Endothelial cell (in vitro differentiated cells): ENCODE results near the gene SEC11C. TPM values are rescaled to one million over a fixed set of nuclear protein-coding genes. Genes with fewer than 3 reads are reported as not detected.

ENCODE experiments used
- DNase-seq: peaks from one replicate; pipeline ENCODE4 v3.0.0; 2021; ENCODE audit warnings: low spot score
- H3K27ac Mint-ChIP-seq: one replicate; pipeline ENCODE4 v1.8.0; 2021; ENCODE audit warnings: mixed read lengths, inconsistent platforms; ENCODE audit not compliant: unreplicated experiment
- H3K27me3 Mint-ChIP-seq: one replicate; pipeline ENCODE4 v1.8.0; 2021; ENCODE audit warnings: mild to moderate bottlenecking, moderate library complexity, mixed read lengths, inconsistent platforms; ENCODE audit not compliant: unreplicated experiment
- H3K36me3 Mint-ChIP-seq: one replicate; pipeline ENCODE4 v1.8.0; 2021; ENCODE audit warnings: mild to moderate bottlenecking, low read depth, mixed read lengths, inconsistent platforms; ENCODE audit not compliant: unreplicated experiment
- H3K4me1 Mint-ChIP-seq: one replicate; pipeline ENCODE4 v1.8.0; 2021; ENCODE audit warnings: mild to moderate bottlenecking, mixed read lengths, inconsistent platforms; ENCODE audit not compliant: unreplicated experiment
- H3K4me3 Mint-ChIP-seq: one replicate; pipeline ENCODE4 v1.8.0; 2021; ENCODE audit warnings: mild to moderate bottlenecking, mixed read lengths, inconsistent platforms; ENCODE audit not compliant: unreplicated experiment
- H3K9me3 Mint-ChIP-seq: one replicate; pipeline ENCODE4 v1.8.0; 2021; ENCODE audit warnings: mixed read lengths, inconsistent platforms; ENCODE audit not compliant: unreplicated experiment
- total RNA-seq: library from RNA; stranded (reverse); fragmentation: NEBNext Ultra II Directional; extraction: Animal tissue kit (Norgen Biotek cat#: 25700); gene quantifications from one replicate; pipeline ENCODE4 v1.2.1, GENCODE V29; 2021; ENCODE audit not compliant: unreplicated experiment
- TF ChIP-seq, protein P1 (sequence below): fragments of 200-600 bp; sonication (generic); IDR thresholded peaks from one replicate; pipeline ENCODE4 v1.5.0; 2021; ENCODE audit warnings: antibody characterized with exemption; ENCODE audit not compliant: unreplicated experiment

SEC11C gene
- total RNA-seq, 1 donor from 2014 or later = 24.6 TPM

DNA sequence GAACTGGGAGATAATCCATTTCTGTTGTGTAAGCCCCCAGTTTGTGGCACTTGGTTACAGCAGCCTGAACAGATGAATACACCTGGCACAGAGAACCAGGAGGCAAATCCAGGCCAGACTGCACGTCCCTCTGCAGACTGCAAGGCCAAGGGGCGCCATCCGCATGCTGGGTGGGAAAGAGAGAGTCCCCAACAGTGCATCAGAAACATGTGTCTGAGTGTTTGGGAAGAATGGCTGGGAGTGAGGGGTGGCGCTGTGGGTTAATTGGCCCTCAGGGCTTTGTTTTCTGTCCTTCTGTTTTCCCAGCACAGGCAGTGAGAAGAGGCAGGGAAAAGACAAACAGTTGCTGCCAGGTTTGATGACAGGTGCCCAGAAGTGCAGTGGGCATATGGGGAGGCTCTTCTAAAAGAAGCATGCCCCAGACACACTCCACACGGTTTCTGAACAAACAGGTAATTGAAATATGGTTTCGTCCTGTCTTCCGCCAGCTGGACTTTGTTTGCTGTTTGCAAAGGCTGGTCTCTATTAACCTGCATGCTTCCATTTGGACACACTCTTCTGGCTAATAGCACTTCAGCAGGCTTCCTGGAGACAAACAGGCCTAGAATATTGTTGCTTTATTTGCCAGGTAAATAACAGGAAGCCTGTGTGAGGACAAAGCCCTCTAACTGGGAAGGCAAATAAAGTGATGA lies 43.4 kb upstream of the SEC11C start:
- no peaks in the 10 kb centered on the region for H3K9me3 Mint-ChIP-seq
- H3K4me3 Mint-ChIP-seq = no peak overlapping the region
- peaks cover 2% of the 10 kb centered on the region for H3K27me3 Mint-ChIP-seq
- DNase-seq = no peak
- TF ChIP-seq, protein P1, sequence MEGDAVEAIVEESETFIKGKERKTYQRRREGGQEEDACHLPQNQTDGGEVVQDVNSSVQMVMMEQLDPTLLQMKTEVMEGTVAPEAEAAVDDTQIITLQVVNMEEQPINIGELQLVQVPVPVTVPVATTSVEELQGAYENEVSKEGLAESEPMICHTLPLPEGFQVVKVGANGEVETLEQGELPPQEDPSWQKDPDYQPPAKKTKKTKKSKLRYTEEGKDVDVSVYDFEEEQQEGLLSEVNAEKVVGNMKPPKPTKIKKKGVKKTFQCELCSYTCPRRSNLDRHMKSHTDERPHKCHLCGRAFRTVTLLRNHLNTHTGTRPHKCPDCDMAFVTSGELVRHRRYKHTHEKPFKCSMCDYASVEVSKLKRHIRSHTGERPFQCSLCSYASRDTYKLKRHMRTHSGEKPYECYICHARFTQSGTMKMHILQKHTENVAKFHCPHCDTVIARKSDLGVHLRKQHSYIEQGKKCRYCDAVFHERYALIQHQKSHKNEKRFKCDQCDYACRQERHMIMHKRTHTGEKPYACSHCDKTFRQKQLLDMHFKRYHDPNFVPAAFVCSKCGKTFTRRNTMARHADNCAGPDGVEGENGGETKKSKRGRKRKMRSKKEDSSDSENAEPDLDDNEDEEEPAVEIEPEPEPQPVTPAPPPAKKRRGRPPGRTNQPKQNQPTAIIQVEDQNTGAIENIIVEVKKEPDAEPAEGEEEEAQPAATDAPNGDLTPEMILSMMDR = no peak
- no peaks in the 10 kb centered on the region for H3K36me3 Mint-ChIP-seq
- peaks cover 4% of the 10 kb centered on the region for H3K4me1 Mint-ChIP-seq
- no peak overlapping the region for H3K27ac Mint-ChIP-seq

DNA sequence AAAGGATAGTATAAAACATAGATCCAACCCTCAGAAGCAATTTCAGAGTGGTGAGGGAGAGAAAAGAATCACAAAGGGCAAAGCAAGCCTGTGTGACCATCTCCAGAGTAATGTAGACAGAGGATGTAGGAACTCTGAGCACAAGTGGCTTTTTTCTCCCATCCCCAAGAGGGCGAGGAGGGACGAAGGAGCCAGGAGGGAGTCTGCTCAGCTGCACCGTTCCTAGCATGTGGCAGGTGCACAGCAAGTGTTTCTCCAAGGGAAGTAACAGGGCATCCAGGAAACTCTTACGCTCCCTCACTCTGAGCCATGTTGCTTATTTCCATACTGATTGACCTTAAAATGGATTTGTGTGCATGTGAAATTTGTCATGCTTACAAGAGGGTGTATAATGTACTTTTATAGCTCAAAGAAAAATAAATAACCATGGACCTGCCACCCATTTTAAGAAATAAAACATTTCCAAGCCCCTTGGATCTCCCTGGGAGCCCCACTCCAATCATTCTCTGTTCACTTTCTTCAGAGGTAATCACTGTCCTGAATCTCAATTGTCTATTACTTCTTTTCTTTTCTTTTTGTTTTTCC lies 37.8 kb upstream of the SEC11C start:
- H3K4me3 Mint-ChIP-seq = no peak overlapping the region
- no peak for DNase-seq
- H3K4me1 Mint-ChIP-seq = peaks cover 4% of the 10 kb centered on the region
- H3K36me3 Mint-ChIP-seq = no peaks in the 10 kb centered on the region
- peaks cover 2% of the 10 kb centered on the region for H3K27me3 Mint-ChIP-seq
- no peak overlapping the region for H3K27ac Mint-ChIP-seq
- H3K9me3 Mint-ChIP-seq = no peaks in the 10 kb centered on the region
- TF ChIP-seq, protein P1 = no peak

GRCh38 chr18:59109375-59109774 lies 30.3 kb upstream of the SEC11C start:
- TF ChIP-seq, protein P1 = no peak

DNA sequence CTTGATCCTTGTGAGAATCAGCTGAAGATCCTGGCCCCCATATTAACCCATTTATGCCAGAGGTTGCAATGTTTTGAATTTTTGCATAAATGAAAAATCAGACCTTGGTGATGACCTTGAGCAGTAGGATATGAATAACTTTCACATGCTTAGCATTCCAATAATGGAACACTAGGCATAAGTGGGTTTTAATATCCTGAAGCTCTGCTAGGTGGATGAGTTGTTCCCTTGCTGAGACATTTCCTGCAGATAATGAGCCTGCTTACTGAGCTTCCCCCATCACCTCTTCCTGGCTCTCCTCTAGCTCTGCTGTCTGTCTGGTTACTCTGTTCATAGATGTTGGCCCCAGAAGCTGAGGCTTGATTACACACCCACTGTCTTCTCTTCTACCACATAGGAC lies 25.5 kb upstream of the SEC11C start:
- no peak for DNase-seq
- TF ChIP-seq, protein P1 = no peak
- Mint-ChIP-seq H3K9me3 (no peaks in the 10 kb centered on the region), H3K36me3 (no peaks in the 10 kb centered on the region), H3K4me3 (no peak overlapping the region), H3K27me3 (no peaks in the 10 kb centered on the region), H3K4me1 (no peaks in the 10 kb centered on the region), H3K27ac (no peak overlapping the region)

More at GRCh38 chr18:59109375-59109774, 30.3 kb upstream of the SEC11C start:
- Mint-ChIP-seq H3K4me3 (no peak overlapping the region), H3K4me1 (no peaks in the 10 kb centered on the region), H3K36me3 (no peaks in the 10 kb centered on the region), H3K27ac (no peak overlapping the region), H3K9me3 (no peaks in the 10 kb centered on the region), H3K27me3 (no peaks in the 10 kb centered on the region)
- no peak for DNase-seq
